ENCODE data around the gene TMEM255B. TPM values are rescaled to one million over a fixed set of nuclear protein-coding genes. Genes with fewer than 3 reads are reported as not detected.

TMEM255B gene
- total RNA-seq, 1 experiment from 2014 or later, result 7.7 TPM

DNA sequence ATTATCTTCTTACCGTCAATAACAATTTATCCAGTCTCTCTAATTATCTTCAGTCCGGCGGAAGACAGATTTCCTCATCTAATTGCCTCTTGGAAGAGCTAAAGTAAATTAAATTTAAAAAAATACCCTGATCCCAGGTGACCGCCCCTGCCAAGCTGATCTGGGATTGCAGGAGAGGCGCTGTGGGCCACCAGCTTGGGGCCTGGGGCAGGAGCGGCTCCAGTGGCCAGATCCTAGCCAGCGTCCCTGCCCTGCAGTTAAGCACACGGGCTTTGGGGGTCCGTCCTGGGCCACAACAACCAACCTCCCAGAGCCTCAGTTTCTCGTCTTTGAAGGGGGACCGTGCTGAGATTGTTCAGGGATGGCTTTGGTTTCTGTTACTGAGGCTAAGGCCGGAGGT lies 12.4 kb upstream of the TMEM255B start:
- ChIA-PET POLR2A (no interaction called here), CTCF (no interaction called here), RAD21 (ENCODE audit: low non-redundant PET in 1 of 2, low total read pairs in 2 of 2, uncharacterized antibody in 2 of 2, unreplicated experiment in 2 of 2) (no interaction called here)
- intact Hi-C loops (cut with micrococcal nuclease), result no loop called here
- Histone ChIP-seq H3K4me1 (ENCODE audit: control insufficient read depth in 1 of 2, insufficient read depth in 2 of 2, low read length in 2 of 2) (peaks cover 9 to 11% of the 10 kb centered on the region in 2 experiments), H3K79me2 (ENCODE audit: insufficient read depth, low read length) (no peaks in the 10 kb centered on the region), H3K27me3 (ENCODE audit: insufficient read depth, low read length) (no peaks in the 10 kb centered on the region), H3K36me3 (ENCODE audit: control insufficient read depth in 1 of 2, insufficient read depth in 2 of 2, low read length in 2 of 2) (no peaks in the 10 kb centered on the region), H3K4me2 (ENCODE audit: low read length) (no peak overlapping the region), H4K20me1 (ENCODE audit: insufficient read depth) (no peaks in the 10 kb centered on the region), H3K4me3 (replicated peaks in 1 of 2; ENCODE audit: low read depth in 1 of 2, low read length in 2 of 2) (no peak overlapping the region), H3K9me3 (ENCODE audit: control insufficient read depth in 1 of 2, insufficient read depth in 1 of 2, low read depth in 1 of 2, low read length in 2 of 2) (peaks cover 0 to 8% of the 10 kb centered on the region in 2 experiments; a peak in 1 of 4 replicates), H3K9me2 (ENCODE audit: insufficient read depth) (no peaks in the 10 kb centered on the region), H3K9ac (ENCODE audit: low read length) (no peak overlapping the region), H3K27ac (ENCODE audit: low read depth, low read length) (no peak overlapping the region), H2AFZ (ENCODE audit: low read depth, low read length, poor library complexity, severe bottlenecking) (no peak overlapping the region)
- BruUV-seq (replicated peaks), result no TSS peak
- TF ChIP-seq EZH2phosphoT487 (IDR thresholded peaks at IDR 0.05; ENCODE audit: borderline replicate concordance) (no peak), JUND (IDR thresholded peaks at IDR 0.05) (no peak)
- TF ChIP-seq, protein P1, sequence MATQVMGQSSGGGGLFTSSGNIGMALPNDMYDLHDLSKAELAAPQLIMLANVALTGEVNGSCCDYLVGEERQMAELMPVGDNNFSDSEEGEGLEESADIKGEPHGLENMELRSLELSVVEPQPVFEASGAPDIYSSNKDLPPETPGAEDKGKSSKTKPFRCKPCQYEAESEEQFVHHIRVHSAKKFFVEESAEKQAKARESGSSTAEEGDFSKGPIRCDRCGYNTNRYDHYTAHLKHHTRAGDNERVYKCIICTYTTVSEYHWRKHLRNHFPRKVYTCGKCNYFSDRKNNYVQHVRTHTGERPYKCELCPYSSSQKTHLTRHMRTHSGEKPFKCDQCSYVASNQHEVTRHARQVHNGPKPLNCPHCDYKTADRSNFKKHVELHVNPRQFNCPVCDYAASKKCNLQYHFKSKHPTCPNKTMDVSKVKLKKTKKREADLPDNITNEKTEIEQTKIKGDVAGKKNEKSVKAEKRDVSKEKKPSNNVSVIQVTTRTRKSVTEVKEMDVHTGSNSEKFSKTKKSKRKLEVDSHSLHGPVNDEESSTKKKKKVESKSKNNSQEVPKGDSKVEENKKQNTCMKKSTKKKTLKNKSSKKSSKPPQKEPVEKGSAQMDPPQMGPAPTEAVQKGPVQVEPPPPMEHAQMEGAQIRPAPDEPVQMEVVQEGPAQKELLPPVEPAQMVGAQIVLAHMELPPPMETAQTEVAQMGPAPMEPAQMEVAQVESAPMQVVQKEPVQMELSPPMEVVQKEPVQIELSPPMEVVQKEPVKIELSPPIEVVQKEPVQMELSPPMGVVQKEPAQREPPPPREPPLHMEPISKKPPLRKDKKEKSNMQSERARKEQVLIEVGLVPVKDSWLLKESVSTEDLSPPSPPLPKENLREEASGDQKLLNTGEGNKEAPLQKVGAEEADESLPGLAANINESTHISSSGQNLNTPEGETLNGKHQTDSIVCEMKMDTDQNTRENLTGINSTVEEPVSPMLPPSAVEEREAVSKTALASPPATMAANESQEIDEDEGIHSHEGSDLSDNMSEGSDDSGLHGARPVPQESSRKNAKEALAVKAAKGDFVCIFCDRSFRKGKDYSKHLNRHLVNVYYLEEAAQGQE (IDR thresholded peaks at IDR 0.05; ENCODE audit: low read depth), result no peak
- ATAC-seq (no peak), DNase-seq (ENCODE audit: low read depth, low spot score) (no peak)

DNA sequence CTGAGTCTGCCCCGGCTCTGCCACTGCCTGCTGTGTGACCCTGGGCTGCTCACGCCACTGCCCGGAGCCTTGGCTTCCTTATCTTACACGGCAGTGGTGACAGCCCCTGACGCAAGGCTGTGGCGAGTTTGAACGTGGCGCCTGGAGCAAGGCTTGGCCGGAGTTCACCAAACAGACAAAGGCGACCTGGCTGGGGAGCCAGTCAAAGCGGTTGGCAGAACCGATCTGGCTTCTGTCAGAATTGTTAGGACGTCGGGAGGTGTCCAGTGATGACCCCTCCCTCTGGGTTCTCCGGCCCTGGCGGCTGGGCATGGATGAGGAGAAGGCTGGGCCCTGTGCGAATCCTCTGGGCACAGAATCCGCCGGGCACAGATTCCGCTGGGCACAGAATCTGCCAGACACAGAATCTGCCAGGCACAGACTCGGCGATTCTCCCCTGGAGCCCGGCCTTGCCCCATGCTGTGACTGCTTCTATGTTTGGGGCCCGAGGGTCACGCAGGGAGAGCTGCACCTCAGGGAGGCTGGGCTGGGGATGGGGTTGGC lies 11.7 kb upstream of the TMEM255B start:
- RAD21 ChIA-PET (ENCODE audit: low non-redundant PET in 1 of 2, low total read pairs in 2 of 2, uncharacterized antibody in 2 of 2, unreplicated experiment in 2 of 2), result no interaction called here
- no peaks in the 10 kb centered on the region for H3K79me2 ChIP-seq (ENCODE audit: insufficient read depth, low read length)
- ATAC-seq (no peak), DNase-seq (ENCODE audit: low read depth, low spot score) (no peak)
- no TSS peak for BruUV-seq (replicated peaks)
- H3K9me2 ChIP-seq (ENCODE audit: insufficient read depth), result no peaks in the 10 kb centered on the region
- POLR2A ChIA-PET, result no interaction called here
- no peak overlapping the region for H3K9ac ChIP-seq (ENCODE audit: low read length)
- CTCF ChIA-PET, result no interaction called here
- H3K9me3 ChIP-seq (ENCODE audit: control insufficient read depth in 1 of 2, insufficient read depth in 1 of 2, low read depth in 1 of 2, low read length in 2 of 2), result peaks cover 0 to 8% of the 10 kb centered on the region in 2 experiments; a peak in 1 of 4 replicates
- H3K4me3 ChIP-seq (replicated peaks in 1 of 2; ENCODE audit: low read depth in 1 of 2, low read length in 2 of 2), result no peak overlapping the region
- H3K27me3 ChIP-seq (ENCODE audit: insufficient read depth, low read length), result no peaks in the 10 kb centered on the region
- intact Hi-C loops (cut with micrococcal nuclease), result no loop called here
- H3K4me1 ChIP-seq (ENCODE audit: control insufficient read depth in 1 of 2, insufficient read depth in 2 of 2, low read length in 2 of 2), result peaks cover 3 to 4% of the 10 kb centered on the region in 2 experiments
- H3K4me2 ChIP-seq (ENCODE audit: low read length), result no peak overlapping the region
- no peaks in the 10 kb centered on the region for H3K36me3 ChIP-seq (ENCODE audit: control insufficient read depth in 1 of 2, insufficient read depth in 2 of 2, low read length in 2 of 2)
- no peaks in the 10 kb centered on the region for H4K20me1 ChIP-seq (ENCODE audit: insufficient read depth)
- no peak overlapping the region for H3K27ac ChIP-seq (ENCODE audit: low read depth, low read length)
- no peak overlapping the region for H2AFZ ChIP-seq (ENCODE audit: low read depth, low read length, poor library complexity, severe bottlenecking)
- TF ChIP-seq, protein P2, sequence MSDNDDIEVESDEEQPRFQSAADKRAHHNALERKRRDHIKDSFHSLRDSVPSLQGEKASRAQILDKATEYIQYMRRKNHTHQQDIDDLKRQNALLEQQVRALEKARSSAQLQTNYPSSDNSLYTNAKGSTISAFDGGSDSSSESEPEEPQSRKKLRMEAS (IDR thresholded peaks at IDR 0.05), result no peak
- no peak for TF ChIP-seq FOSL1 (IDR thresholded peaks at IDR 0.05; ENCODE audit: low read depth)
- no peak for TF ChIP-seq POLR2AphosphoS5 (IDR thresholded peaks at IDR 0.05; ENCODE audit: low read depth, low read length)
- no peak for TF ChIP-seq POLR2A (IDR thresholded peaks at IDR 0.05; ENCODE audit: borderline replicate concordance, extremely low read depth, insufficient read depth, insufficient read length)
- TF ChIP-seq ZNF274 (IDR thresholded peaks at IDR 0.05; ENCODE audit: low read depth, low read length), result no peak
- TF ChIP-seq, protein P3, sequence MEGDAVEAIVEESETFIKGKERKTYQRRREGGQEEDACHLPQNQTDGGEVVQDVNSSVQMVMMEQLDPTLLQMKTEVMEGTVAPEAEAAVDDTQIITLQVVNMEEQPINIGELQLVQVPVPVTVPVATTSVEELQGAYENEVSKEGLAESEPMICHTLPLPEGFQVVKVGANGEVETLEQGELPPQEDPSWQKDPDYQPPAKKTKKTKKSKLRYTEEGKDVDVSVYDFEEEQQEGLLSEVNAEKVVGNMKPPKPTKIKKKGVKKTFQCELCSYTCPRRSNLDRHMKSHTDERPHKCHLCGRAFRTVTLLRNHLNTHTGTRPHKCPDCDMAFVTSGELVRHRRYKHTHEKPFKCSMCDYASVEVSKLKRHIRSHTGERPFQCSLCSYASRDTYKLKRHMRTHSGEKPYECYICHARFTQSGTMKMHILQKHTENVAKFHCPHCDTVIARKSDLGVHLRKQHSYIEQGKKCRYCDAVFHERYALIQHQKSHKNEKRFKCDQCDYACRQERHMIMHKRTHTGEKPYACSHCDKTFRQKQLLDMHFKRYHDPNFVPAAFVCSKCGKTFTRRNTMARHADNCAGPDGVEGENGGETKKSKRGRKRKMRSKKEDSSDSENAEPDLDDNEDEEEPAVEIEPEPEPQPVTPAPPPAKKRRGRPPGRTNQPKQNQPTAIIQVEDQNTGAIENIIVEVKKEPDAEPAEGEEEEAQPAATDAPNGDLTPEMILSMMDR (IDR thresholded peaks at IDR 0.05 in 2 of 3, conservative IDR thresholded peaks at IDR 0.05 in 1 of 3; ENCODE audit: borderline replicate concordance in 1 of 3, insufficient read depth in 1 of 3, low read depth in 2 of 3, low read length in 2 of 3), result no peak
- no peak for TF ChIP-seq YY1 (IDR thresholded peaks at IDR 0.05; ENCODE audit: extremely low read depth, insufficient replicate concordance, low read depth, low read length)
- no peak for TF ChIP-seq EZH2 (IDR thresholded peaks at IDR 0.05)
- TF ChIP-seq, protein P4, sequence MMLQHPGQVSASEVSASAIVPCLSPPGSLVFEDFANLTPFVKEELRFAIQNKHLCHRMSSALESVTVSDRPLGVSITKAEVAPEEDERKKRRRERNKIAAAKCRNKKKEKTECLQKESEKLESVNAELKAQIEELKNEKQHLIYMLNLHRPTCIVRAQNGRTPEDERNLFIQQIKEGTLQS (IDR thresholded peaks at IDR 0.05), result no peak
